IMR-90 (cell line): Measurements from ENCODE around the gene TGFBR2. TPM values are rescaled to one million over a fixed set of nuclear protein-coding genes. Genes with fewer than 3 reads are reported as not detected.

Experiments
- ATAC-seq: fragments of 200-7000 bp; cut with Tn5 transposase; 2 replicates; pipeline ENCODE4 v1.9.1; 2020; ENCODE audit warnings: low read depth, mild to moderate bottlenecking, moderate library complexity
- BruUV-seq: library from RNA; stranded (reverse); fragments of 400-500 nt; replicated peaks from 2 replicates; lab custom pipeline; 2021; lab: Mats Ljungman, UMichigan
- CTCF ChIA-PET: fragments of 300-600 bp; formaldehyde crosslinking; extraction: SDS; loops from one replicate; lab custom pipeline; 2021; ENCODE audit warnings: antibody characterized with exemption; lab: Yijun Ruan, JAX
- POLR2A ChIA-PET: fragments of 300-600 bp; sonication (Branson Sonifier 250); formaldehyde crosslinking; loops from one replicate; lab custom pipeline; 2022; ENCODE audit warnings: antibody characterized with exemption; ENCODE audit not compliant: unreplicated experiment; lab: Charles Lee
- DNase-seq: peaks from one replicate; pipeline ENCODE4 v3.0.0; 2013
- H2AFZ ChIP-seq: replicated peaks from 2 replicates; pipeline ENCODE3; 2013; ENCODE audit warnings: low read length, mild to moderate bottlenecking; ENCODE audit not compliant: poor library complexity
- H2AK5ac ChIP-seq: 2 replicates; pipeline ENCODE4 v1.6.1; 2013; ENCODE audit warnings: low read depth, low read length, inconsistent platforms
- H2AK9ac ChIP-seq: replicated peaks from 2 replicates; pipeline ENCODE3; 2013; ENCODE audit warnings: mild to moderate bottlenecking, low read depth, low read length, moderate library complexity; ENCODE audit not compliant: poor library complexity
- H2BK120ac ChIP-seq: 2 replicates; pipeline ENCODE4 v1.6.1; 2013; ENCODE audit warnings: low read depth, low read length, inconsistent platforms
- H2BK15ac ChIP-seq: 3 replicates; pipeline ENCODE4 v1.6.1; 2013; ENCODE audit warnings: low read depth, low read length, inconsistent platforms
- H2BK20ac ChIP-seq: 2 replicates; pipeline ENCODE4 v1.6.1; 2013; ENCODE audit warnings: low read depth, mild to moderate bottlenecking, inconsistent platforms, low read length, moderate library complexity
- H2BK5ac ChIP-seq: 2 replicates; pipeline ENCODE4 v1.6.1; 2013; ENCODE audit warnings: mild to moderate bottlenecking, low read depth, low read length, inconsistent platforms; ENCODE audit not compliant: poor library complexity, severe bottlenecking
- H3K14ac ChIP-seq: replicated peaks from 2 replicates; pipeline ENCODE4 v1.6.1; 2013; ENCODE audit warnings: low read depth, low read length, inconsistent platforms
- H3K18ac ChIP-seq: 2 replicates; pipeline ENCODE4 v1.6.1; 2013; ENCODE audit warnings: low read depth, low read length, control low read depth
- H3K23ac ChIP-seq: 2 replicates; pipeline ENCODE4 v1.6.1; 2013; ENCODE audit warnings: low read depth, low read length, inconsistent platforms
- H3K27ac ChIP-seq: 2 replicates; pipeline ENCODE4 v1.5.1; 2013; ENCODE audit warnings: mild to moderate bottlenecking, control low read depth, low read length; ENCODE audit not compliant: insufficient read depth
- H3K27me3 ChIP-seq: 2 replicates; pipeline ENCODE4 v1.6.1; 2013; ENCODE audit warnings: low read length; ENCODE audit not compliant: control insufficient read depth, insufficient read depth
- H3K36me3 ChIP-seq: 2 replicates; pipeline ENCODE4 v1.6.1; 2013; ENCODE audit warnings: low read length, mixed read lengths; ENCODE audit not compliant: control insufficient read depth, insufficient read depth
- H3K4ac ChIP-seq: 2 replicates; pipeline ENCODE4 v1.6.1; 2013; ENCODE audit warnings: low read depth, low read length, inconsistent platforms
- H3K4me1 ChIP-seq: 2 replicates; pipeline ENCODE4 v1.6.1; 2013; ENCODE audit warnings: low read length, mixed read lengths; ENCODE audit not compliant: control insufficient read depth, insufficient read depth
- H3K4me2 ChIP-seq: 2 replicates; pipeline ENCODE4 v1.6.1; 2013; ENCODE audit warnings: low read depth, mild to moderate bottlenecking, control low read depth, low read length, moderate library complexity
- H3K4me3 ChIP-seq: 2 replicates; pipeline ENCODE4 v1.5.1; 2013; ENCODE audit warnings: low read depth, mild to moderate bottlenecking, control low read depth, low read length, moderate library complexity; ENCODE audit not compliant: insufficient read depth
- H3K56ac ChIP-seq: 2 replicates; pipeline ENCODE4 v1.6.1; 2013; ENCODE audit warnings: low read length, inconsistent platforms; ENCODE audit not compliant: insufficient read depth; ENCODE audit errors: extremely low read depth
- H3K79me1 ChIP-seq, 2 experiments: 2 replicates each; pipeline ENCODE4 v1.6.1; 2013; ENCODE audit warnings: low read length in 2 of 2, inconsistent platforms in 1 of 2, low read depth in 1 of 2
- H3K9ac ChIP-seq: 2 replicates; pipeline ENCODE4 v1.6.1; 2013; ENCODE audit warnings: low read depth, low read length, control low read depth
- H3K9me1 ChIP-seq: 2 replicates; pipeline ENCODE4 v1.6.1; 2013; ENCODE audit warnings: low read length, inconsistent platforms; ENCODE audit not compliant: insufficient read depth
- H3K9me3 ChIP-seq: 2 replicates; pipeline ENCODE4 v1.6.1; 2013; ENCODE audit warnings: low read length; ENCODE audit not compliant: control insufficient read depth, insufficient read depth
- H4K20me1 ChIP-seq: 2 replicates; pipeline ENCODE4 v1.6.1; 2013; ENCODE audit warnings: low read length, inconsistent platforms; ENCODE audit not compliant: insufficient read depth
- H4K5ac ChIP-seq: 2 replicates; pipeline ENCODE4 v1.6.1; 2013; ENCODE audit warnings: mild to moderate bottlenecking, low read depth, low read length, control low read depth
- H4K8ac ChIP-seq, 2 experiments: 2 replicates each; pipeline ENCODE4 v1.6.1; 2013; ENCODE audit warnings: low read depth in 2 of 2, low read length in 2 of 2, control low read depth in 1 of 2, inconsistent platforms in 1 of 2
- H4K91ac ChIP-seq: 2 replicates; pipeline ENCODE4 v1.6.1; 2013; ENCODE audit warnings: low read depth, low read length, inconsistent platforms; ENCODE audit not compliant: insufficient read depth
- NFE2L2 ChIP-seq: fragments of 150-350 bp; IDR thresholded peaks from 2 replicates; pipeline ENCODE4 v1.6.1; 2016; ENCODE audit warnings: low read depth, mild to moderate bottlenecking, low read length
- RFX5 ChIP-seq: IDR thresholded peaks from 2 replicates; pipeline ENCODE4 v1.8.0; 2012; ENCODE audit warnings: low read depth, mild to moderate bottlenecking, low read length, moderate library complexity
- SMC3 ChIP-seq: fragments of 150-350 bp; IDR thresholded peaks from 2 replicates; pipeline ENCODE4 v1.6.1; 2016; ENCODE audit warnings: low read depth, mild to moderate bottlenecking, antibody characterized with exemption, low read length, moderate library complexity
- WGBS, 2 experiments: methylation state at CpG; one replicate each; pipeline versions ENCODE4 v1.1.5 to v1.1.7; 2013; ENCODE audit warnings: missing lambda C conversion rate in 2 of 2; ENCODE audit not compliant: insufficient read length in 1 of 2; ENCODE audit errors: extremely low coverage in 2 of 2; 5-methylcytosine and 5-hydroxymethylcytosine counted together
- dilution Hi-C: fragments of 300-500 bp; cut with HindIII; formaldehyde crosslinking; loops from one replicate; pipeline ENCODE4 v1.14.3; 2018; ENCODE audit warnings: low sequenced_read_pairs; ENCODE audit not compliant: unreplicated experiment
- in situ Hi-C: fragments of 300-500 bp; cut with MboI; formaldehyde crosslinking; loops from 3 replicates; pipeline ENCODE4 v1.14.3; 2019; ENCODE audit warnings: low sequenced_read_pairs, inconsistent platforms, mixed read lengths
- intact Hi-C: fragments of 100-400 bp; cut with micrococcal nuclease; formaldehyde crosslinking; loops from 2 replicates; pipeline ENCODE4 v1.10.0; 2022
- polyA plus RNA-seq, 3 experiments: library from polyadenylated mRNA; depleted of rRNA; stranded (reverse); fragments of >200 nt; gene quantifications; 2 replicates each; pipeline ENCODE4 v1.2.3, GENCODE V29; 2012; ENCODE audit warnings: low replicate concordance in 1 of 3
- total RNA-seq: library from RNA; depleted of rRNA; stranded (reverse); fragments of >200 nt; gene quantifications from 2 replicates; pipeline ENCODE4 v1.2.3, GENCODE V29; 2012
- TF ChIP-seq, protein P1 (sequence below): fragments of 150-350 bp; IDR thresholded peaks from 2 replicates; pipeline ENCODE4 v1.6.1; 2016; ENCODE audit warnings: low read depth, mild to moderate bottlenecking, low read length, moderate library complexity, borderline replicate concordance
- TF ChIP-seq, protein P2 (sequence below): conservative IDR thresholded peaks from 2 replicates; pipeline ENCODE4 v1.5.1; 2012; ENCODE audit warnings: mild to moderate bottlenecking, low read depth, low read length, improper control_type of control experiment

Gene TGFBR2
- total and polyA plus RNA-seq, 2 of the 4 experiments (the other 2 are of a cell fraction) = 63.7 to 87.5 TPM

DNA sequence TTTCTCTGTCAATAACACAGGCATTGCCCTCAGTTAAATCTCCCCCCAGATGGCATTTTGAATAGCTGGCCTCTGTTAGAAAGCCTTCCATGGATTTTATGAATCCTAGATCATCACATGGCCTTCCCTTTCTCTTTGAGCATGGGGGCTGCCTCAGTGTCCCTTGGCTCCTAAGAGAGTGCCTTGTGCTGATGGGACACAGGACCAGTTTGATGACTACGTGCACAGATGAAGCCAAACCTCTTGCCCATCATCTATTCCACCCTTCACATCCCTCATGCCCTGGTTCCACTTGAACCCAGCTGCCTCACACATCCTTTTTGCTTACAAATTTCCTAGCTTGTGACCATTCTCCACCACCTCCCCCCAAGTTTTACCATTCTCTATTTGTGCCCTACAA, 12.9 kb downstream of the TGFBR2 start:
- Histone ChIP-seq H3K14ac (peak overlapping the region; percentile 28; the same call in 1 of the 2 replicates), H3K27ac (no peak overlapping the region), H4K8ac (no peak overlapping the region), H3K9me1 (peaks cover 6% of the 10 kb centered on the region; the same call in 1 of the 2 replicates), H3K4ac (no peak overlapping the region), H2AK9ac (no peak overlapping the region), H2BK120ac (no peak overlapping the region), H2BK15ac (no peak overlapping the region), H4K5ac (no peak overlapping the region; the same call in 1 of the 2 replicates), H2AK5ac (no peak overlapping the region; the same call in 1 of the 2 replicates), H3K4me1 (peaks cover 14% of the 10 kb centered on the region), H2AFZ (no peak overlapping the region), H3K18ac (no peak overlapping the region; the same call in 1 of the 2 replicates), H3K4me2 (no peak overlapping the region), H3K27me3 (no peaks in the 10 kb centered on the region), H2BK20ac (no peak overlapping the region), H3K79me1 (peaks cover 21 to 66% of the 10 kb centered on the region in 2 experiments), H3K36me3 (peaks cover 3% of the 10 kb centered on the region; the same call in 1 of the 2 replicates), H3K23ac (no peak overlapping the region), H4K20me1 (peaks cover 18% of the 10 kb centered on the region; the same call in 1 of the 2 replicates), H3K56ac (no peak overlapping the region), H3K9ac (no peak overlapping the region), H3K4me3 (no peak overlapping the region), H2BK5ac (peak overlapping the region; percentile 3), H4K91ac (no peak overlapping the region), H3K9me3 (no peaks in the 10 kb centered on the region)
- ATAC-seq = no peak
- no TSS peak for BruUV-seq
- DNase-seq = no peak
- in situ Hi-C loops = no loop called here
- ChIA-PET CTCF (no interaction called here), POLR2A (no interaction called here)
- dilution Hi-C loops = no loop called here
- TF ChIP-seq NFE2L2 (no peak), RFX5 (no peak), SMC3 (no peak)
- TF ChIP-seq, protein P1, sequence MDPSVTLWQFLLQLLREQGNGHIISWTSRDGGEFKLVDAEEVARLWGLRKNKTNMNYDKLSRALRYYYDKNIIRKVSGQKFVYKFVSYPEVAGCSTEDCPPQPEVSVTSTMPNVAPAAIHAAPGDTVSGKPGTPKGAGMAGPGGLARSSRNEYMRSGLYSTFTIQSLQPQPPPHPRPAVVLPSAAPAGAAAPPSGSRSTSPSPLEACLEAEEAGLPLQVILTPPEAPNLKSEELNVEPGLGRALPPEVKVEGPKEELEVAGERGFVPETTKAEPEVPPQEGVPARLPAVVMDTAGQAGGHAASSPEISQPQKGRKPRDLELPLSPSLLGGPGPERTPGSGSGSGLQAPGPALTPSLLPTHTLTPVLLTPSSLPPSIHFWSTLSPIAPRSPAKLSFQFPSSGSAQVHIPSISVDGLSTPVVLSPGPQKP = no peak
- TF ChIP-seq, protein P2, sequence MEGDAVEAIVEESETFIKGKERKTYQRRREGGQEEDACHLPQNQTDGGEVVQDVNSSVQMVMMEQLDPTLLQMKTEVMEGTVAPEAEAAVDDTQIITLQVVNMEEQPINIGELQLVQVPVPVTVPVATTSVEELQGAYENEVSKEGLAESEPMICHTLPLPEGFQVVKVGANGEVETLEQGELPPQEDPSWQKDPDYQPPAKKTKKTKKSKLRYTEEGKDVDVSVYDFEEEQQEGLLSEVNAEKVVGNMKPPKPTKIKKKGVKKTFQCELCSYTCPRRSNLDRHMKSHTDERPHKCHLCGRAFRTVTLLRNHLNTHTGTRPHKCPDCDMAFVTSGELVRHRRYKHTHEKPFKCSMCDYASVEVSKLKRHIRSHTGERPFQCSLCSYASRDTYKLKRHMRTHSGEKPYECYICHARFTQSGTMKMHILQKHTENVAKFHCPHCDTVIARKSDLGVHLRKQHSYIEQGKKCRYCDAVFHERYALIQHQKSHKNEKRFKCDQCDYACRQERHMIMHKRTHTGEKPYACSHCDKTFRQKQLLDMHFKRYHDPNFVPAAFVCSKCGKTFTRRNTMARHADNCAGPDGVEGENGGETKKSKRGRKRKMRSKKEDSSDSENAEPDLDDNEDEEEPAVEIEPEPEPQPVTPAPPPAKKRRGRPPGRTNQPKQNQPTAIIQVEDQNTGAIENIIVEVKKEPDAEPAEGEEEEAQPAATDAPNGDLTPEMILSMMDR = no peak
- intact Hi-C loops = no loop called here
- 100% methylated on average over 1 of the region's 1 CpG; no CpG with 5 or more reads in 1 of the 2 experiments for WGBS, 2 experiments
